GM12865 (cell line): ENCODE measurements around the gene DNAJB6.

Experiments
- DNase-seq: peaks from one replicate; pipeline ENCODE4 v3.0.0; 2010; ENCODE audit warnings: low read depth
- H3K4me3 ChIP-seq: 2 replicates; pipeline ENCODE4 v1.5.1; 2011; ENCODE audit warnings: mild to moderate bottlenecking, low read depth, low read length, control low read depth
- CTCF ChIP-seq: IDR thresholded peaks from 2 replicates; pipeline ENCODE4 v1.5.1; 2011; ENCODE audit warnings: low read length, control low read depth, low read depth, inconsistent platforms; ENCODE audit not compliant: insufficient read depth; ENCODE audit errors: missing control alignments

DNAJB6 gene

GRCh38 chr7:157336383-157337315 is at the start of gene DNAJB6:
DNAJB6 (plus strand) TSS chr7:157337004; CDS start chr7:157358573, 21,569 bp downstream.
- peak within 1 kb of the TSS; percentile 79 for H3K4me3 ChIP-seq
- no peak for TF ChIP-seq CTCF
- DNase-seq: peak; percentile 96

GRCh38 chr7:157291404-157292080 is 45.3 kb upstream of the DNAJB6 start:
- no peak for DNase-seq
- TF ChIP-seq CTCF: no peak
- H3K4me3 ChIP-seq: no peak overlapping the region

GRCh38 chr7:157292258-157292657 is 44.5 kb upstream of the DNAJB6 start:
- no peak for DNase-seq
- no peak overlapping the region for H3K4me3 ChIP-seq
- no peak for TF ChIP-seq CTCF

- no peak for DNase-seq
- no peak for TF ChIP-seq CTCF
- H3K4me3 ChIP-seq: no peak overlapping the region
These were observed 43.9 kb upstream of the DNAJB6 start for GRCh38 chr7:157292770-157293412.

- H3K4me3 ChIP-seq: no peak overlapping the region
- no peak for DNase-seq
- no peak for TF ChIP-seq CTCF
These were observed 43.4 kb upstream of the DNAJB6 start for GRCh38 chr7:157293413-157293788.

- no peak overlapping the region for H3K4me3 ChIP-seq
- no peak for TF ChIP-seq CTCF
- DNase-seq: no peak
These were observed 42.0 kb upstream of the DNAJB6 start for GRCh38 chr7:157294773-157295172.
